ENCODE measurements around the gene MSLN.

- TF ChIP-seq ZNF850 (CRISPR knock-in tag; conservative IDR thresholded peaks at IDR 0.05) = no peak
- no peak for TF ChIP-seq ZNF12 (CRISPR knock-in tag; IDR thresholded peaks at IDR 0.05)
- no peak for TF ChIP-seq ZNF546 (CRISPR knock-in tag; conservative IDR thresholded peaks at IDR 0.05)
- no peak for TF ChIP-seq TSC22D2 (CRISPR knock-in tag; IDR thresholded peaks at IDR 0.05; ENCODE audit: borderline replicate concordance)
- TF ChIP-seq, protein P1, sequence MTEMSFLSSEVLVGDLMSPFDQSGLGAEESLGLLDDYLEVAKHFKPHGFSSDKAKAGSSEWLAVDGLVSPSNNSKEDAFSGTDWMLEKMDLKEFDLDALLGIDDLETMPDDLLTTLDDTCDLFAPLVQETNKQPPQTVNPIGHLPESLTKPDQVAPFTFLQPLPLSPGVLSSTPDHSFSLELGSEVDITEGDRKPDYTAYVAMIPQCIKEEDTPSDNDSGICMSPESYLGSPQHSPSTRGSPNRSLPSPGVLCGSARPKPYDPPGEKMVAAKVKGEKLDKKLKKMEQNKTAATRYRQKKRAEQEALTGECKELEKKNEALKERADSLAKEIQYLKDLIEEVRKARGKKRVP (CRISPR knock-in tag; IDR thresholded peaks at IDR 0.05) = no peak
- TF ChIP-seq TCF7L2 (IDR thresholded peaks at IDR 0.05; ENCODE audit: low read depth, low read length) = no peak
- TF ChIP-seq MLXIP (CRISPR knock-in tag; IDR thresholded peaks at IDR 0.05; ENCODE audit: borderline replicate concordance) = no peak
- no peak for TF ChIP-seq FOXK2 (IDR thresholded peaks at IDR 0.05)
These were observed 9.9 kb downstream of the MSLN start for GRCh38 chr16:770411-770810.

All from HepG2 (cell line).